HTERT RPE-1 (cell line): Measurements from ENCODE around the gene CBL.
"Not testable (repeated sequence)": the region's sequence is repeated elsewhere in the genome, so short reads cannot be mapped to it uniquely, and the experiment has no call there.

Experiments
- in situ Hi-C: fragments of 300-500 bp; cut with MboI; formaldehyde crosslinking; loops from 4 replicates; pipeline ENCODE4 v1.14.3; 2020; ENCODE audit warnings: low sequenced_read_pairs

CBL gene

GRCh38 chr11:119205574-119206510, at the start of gene CBL:
CBL (plus strand) TSS chr11:119206339; CDS start chr11:119206418, 79 bp downstream.
- in situ Hi-C loops, result no loop called here

GRCh38 chr11:119156496-119156895, 49.6 kb upstream of the CBL start:
- in situ Hi-C loops, result no loop called here

- in situ Hi-C loops, result no loop called here
Measured at GRCh38 chr11:119157063-119157462, 49.1 kb upstream of the CBL start.

- in situ Hi-C loops, result no loop called here
Measured at GRCh38 chr11:119158467-119158866, 47.7 kb upstream of the CBL start.

DNA sequence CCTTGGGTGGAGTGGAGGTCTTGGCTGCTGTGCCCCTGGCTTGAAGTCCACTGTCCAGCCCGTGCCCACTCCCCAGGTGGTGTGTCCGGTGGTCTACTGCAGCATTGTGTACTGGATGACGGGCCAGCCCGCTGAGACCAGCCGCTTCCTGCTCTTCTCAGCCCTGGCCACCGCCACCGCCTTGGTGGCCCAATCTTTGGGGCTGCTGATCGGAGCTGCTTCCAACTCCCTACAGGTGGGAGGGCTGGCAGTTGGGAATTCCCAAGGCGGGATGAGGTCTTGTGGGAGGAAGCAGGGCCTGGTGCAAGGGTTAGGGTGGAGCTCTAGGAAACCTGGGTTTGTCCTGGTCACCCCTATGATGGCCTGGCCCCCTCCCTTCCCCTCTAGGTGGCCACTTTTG, 46.0 kb upstream of the CBL start:
- in situ Hi-C loops, result no loop called here

DNA sequence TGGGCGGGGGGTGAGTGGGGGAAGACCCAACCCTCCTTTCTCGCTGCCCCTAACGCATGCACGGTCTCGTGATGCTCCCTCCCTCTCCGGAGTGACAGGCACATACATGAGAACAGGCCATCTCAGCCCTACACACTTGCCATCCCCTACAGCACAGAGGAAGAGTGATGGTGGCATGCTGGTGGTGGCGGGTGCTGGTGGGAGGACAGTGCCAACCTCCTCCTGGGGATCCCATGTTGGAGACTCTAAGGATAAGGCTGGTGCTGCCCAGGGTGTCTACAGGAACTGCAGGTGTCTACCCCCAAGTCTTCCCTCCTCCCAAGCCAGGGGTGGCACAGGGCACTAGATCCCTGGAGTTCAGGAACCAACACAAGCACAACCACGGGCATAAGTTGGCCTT, 44.3 kb upstream of the CBL start:
- in situ Hi-C loops, result no loop called here

DNA sequence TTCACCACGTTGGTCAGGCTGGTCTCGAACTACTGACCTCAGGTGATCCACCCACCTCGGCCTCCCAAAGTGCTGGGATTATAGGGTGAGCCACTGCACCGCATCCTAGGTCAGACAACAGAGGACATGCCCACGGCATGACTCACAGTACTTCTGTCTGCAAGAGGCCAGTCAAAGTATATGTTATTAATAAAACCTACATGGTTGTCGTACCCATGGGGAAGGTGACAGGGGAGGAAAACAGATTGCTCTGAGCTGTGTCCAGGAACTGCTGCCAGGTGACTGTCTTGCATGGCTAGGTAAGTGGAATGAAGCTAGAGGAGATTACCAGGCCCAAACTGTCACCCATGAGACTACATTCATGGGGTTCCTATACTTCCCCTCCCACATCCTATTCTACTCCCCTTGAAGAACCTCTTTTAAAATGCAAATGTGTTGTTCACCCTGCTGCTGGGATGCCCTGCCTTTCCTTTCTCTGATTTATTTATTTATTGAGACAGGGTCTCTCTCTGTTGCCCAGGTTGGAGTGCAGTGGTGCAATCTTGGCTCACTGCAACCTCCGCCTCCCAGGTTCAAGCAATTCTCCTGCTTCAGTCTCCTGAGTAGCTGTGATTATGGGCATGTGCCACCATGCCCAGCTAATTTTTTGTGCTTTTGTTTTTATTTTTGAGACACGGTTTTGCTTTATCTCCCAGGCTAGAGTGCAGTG, 39.6 kb upstream of the CBL start:
- in situ Hi-C loops, result no loop called here

DNA sequence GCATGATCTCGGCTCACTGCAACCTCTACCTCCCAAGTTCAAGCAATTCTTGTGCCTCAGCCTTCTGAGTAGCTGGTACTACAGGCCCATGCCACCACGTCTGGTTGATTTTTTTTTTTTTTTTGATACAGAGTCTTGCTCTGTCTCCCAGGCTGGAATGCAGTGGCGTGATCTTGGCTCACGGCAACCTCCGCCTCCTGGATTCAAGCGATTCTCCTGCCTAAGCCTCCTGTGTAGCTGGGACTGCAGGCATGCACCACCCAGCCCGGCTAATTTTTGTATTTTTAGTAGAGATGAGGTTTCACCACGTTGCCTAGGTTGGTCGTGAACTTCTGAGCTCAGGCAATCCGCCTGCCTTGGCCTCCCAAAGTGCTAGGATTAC, 39.1 kb upstream of the CBL start:
- in situ Hi-C loops, result not testable (repeated sequence)

DNA sequence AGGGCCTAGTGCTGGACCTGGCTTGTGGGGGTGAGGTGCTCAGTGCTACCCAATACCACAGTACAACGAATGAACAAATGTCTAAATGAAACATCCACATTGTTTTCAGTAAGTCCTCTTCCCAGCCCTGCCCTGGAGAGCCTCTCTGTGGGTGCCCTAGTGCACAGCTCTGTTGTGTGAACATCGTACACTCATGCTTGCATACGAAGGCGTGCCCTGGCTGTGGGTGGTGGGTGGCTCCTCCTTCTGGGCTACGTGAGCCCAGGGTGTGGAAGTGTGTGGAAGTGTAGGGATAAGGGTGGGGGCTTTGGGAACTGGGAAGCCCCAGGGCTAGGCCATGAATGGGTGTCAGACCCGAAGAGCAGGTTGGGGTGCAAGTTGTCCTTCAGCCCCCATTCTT, 38.2 kb upstream of the CBL start:
- in situ Hi-C loops, result no loop called here

DNA sequence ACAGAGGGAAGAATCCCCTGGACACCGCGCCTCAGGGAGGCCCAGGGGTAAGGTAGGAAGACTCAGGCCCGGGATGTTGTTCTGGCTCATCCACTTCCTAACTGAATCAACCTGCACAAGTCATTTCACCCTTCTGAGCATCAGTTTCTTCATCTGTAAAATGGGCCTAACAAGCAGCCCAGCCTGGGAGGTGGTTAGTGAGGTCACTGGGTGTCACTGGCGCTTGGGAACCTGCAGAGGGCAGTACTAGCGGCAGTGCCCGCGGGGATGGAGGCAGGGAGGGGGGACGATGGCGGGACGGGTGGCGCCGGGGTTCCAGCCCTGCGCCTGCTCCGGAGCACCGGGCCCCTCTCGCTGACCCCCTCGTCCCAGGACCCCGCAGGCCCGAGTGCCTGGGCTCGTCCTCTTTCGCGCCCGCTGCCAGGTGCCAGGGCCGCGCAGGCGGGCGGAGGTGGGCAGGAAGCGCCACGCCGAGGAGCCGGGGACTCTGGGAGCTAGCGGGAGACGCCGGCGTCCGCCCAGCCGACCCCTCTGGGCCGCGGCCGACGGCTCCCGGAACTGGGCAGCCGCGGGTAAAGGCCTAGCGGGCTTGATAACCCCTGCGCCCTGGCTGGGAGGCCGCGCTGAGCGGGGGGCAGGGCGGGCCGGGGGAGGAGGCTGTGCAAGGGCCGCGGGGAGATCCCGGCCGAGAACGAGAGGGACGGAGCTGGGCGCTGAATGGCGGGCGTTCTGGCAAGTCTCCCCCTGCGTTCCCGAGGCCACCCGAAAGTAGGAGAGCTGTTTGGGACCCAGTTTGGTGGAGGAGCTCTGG, 37.5 kb upstream of the CBL start, which contains the start of gene NLRX1:
TSS of gene NLRX1 (plus strand) at position 255 of the 811 bp plus-strand sequence. CDS start 2,679 bp downstream, outside the sequence.
- in situ Hi-C loops, result no loop called here

DNA sequence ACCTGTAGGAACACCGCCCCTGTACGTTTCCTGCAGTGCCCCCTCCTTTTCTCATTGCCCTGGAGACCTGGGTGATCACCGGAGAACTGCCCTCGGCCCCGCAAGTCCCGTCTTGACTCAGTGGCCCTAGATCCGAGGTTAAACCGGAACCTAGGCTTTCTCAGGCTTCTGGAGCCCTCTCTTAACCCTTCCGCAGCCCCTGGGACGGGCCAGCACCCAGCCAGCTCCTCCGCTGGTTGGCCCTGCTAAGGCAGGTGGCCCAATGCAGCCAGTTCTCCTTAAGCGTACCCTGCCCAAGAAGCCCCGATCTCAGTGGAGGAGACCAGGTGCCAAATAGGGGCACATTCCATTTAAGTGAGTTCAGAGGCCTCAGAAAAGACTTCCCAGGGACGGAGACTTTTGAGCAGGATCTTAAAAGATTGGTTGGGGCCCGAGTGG, 36.8 kb upstream of the CBL start:
- in situ Hi-C loops, result no loop called here

DNA sequence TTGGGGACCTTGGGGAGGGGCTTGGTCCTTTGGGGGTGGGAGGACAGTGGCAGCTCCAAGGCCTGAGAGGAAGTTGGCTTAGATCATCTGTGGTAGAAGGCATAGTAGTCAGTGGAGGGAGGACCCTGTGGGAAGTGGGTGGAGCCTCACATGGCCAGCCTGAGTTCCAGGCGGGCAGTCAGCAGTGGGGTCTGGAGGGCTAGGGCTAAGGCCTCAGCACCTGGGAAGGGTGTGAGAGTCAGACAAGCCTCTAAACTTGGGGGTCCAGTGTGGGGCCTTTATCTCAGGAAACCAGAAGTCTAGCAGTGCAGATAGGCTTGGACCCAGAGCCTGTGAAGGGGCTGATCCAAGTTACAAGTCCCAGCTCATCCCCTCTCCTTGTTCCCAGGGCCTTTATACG, 33.6 kb upstream of the CBL start:
- in situ Hi-C loops, result no loop called here

- in situ Hi-C loops, result no loop called here
Measured at GRCh38 chr11:119173453-119173852, 32.7 kb upstream of the CBL start.

DNA sequence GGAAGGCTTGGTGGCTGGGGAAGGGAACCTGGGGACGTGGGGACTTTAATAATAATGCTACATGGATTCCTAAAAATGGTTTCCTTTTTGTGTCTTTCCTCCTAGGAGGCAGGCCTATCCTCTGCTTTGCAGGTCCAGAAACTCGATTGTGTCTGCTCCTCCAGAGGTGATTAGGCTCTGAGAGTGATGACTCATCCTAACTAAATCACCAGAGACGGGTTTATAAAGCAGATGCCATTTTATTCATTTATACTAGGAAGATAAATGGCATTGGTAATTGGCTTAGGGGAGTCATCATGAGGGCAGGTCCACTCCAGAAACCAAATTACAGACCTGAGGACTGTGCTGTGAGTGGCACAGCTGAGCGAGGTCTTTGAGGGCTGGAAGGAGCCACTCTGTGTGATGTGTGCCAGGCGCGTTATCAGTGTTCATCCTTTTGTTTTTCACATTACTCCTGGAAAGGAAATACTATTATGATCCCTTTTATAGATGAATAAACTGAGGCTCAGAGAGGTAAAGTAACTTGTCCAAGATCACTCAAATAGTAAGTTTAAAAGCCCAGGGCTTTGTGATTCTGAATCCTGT, 30.6 kb upstream of the CBL start:
- in situ Hi-C loops, result no loop called here

- in situ Hi-C loops, result no loop called here
Measured at GRCh38 chr11:119178166-119178680, 27.9 kb upstream of the CBL start.

GRCh38 chr11:119179342-119179741, 26.8 kb upstream of the CBL start:
- in situ Hi-C loops, result no loop called here

GRCh38 chr11:119179983-119180382, 26.2 kb upstream of the CBL start:
- in situ Hi-C loops, result no loop called here

- in situ Hi-C loops, result no loop called here
Measured at GRCh38 chr11:119180729-119181676, 25.1 kb upstream of the CBL start.

DNA sequence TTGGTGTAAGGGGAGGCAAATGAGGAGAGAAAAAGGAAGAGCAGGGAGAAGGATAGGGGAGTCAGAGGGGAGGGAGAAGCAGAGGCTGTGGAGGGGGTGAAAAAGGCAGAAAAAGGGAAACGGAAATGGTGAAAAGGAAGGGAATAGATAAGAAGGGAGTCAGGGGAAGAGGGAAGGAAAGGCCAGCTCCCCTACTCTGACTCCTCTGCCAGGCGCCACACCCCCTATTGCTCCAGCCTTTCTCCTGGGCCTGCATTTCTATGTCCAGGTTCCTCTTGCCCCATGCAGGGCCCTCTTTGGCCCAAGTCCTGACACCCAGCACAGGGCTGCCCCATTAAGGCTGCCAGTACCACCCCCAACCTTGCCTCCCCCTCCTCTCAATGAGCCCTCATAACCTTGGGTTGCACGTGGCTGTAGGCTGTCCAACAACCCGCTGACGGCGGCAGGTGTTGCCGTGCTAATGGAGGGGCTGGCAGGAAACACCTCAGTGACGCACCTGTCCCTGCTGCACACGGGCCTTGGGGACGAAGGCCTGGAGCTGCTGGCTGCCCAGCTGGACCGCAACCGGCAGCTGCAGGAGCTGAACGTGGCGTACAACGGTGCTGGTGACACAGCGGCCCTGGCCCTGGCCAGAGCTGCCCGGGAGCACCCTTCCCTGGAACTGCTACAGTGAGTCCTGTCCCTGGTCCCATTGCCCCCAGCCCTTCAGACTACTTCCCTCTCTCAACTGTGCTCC, 24.3 kb upstream of the CBL start:
- in situ Hi-C loops, result no loop called here
